Measurements from ENCODE around the gene ANKRD33B. TPM values are rescaled to one million over a fixed set of nuclear protein-coding genes. Genes with fewer than 3 reads are reported as not detected.
"Not testable (repeated sequence)": the region's sequence is repeated elsewhere in the genome, so short reads cannot be mapped to it uniquely, and the experiment has no call there.

Gene ANKRD33B
- total RNA-seq, 3 donors from 2014 or later = 3.3 to 5.3 (median 3.8) TPM

DNA sequence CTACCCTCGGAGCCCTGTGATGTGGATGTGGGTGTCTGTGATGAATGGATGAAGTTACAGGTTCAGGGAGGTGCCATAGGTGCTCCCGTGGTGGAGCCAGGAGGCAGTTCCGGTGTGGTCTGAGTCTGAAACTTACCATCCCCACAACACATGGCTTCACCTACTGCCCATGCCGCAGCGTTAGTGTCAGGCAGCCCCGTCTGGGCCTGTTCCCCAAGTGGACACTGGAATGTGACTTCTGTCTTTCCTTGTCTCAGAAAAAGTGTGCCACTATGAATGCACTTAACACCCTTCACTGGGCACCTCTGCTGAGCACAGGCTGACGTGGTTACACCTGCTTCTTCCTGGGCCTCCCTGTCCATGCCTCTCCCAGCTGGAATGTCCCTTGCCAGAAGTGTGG, 8.6 kb downstream of the ANKRD33B start:
- DNase-seq (ENCODE audit: low spot score in 2 of 2) = no peak
- Histone ChIP-seq H3K36me3 (no peaks in the 10 kb centered on the region), H3K4me1 (no peaks in the 10 kb centered on the region), H3K27ac (no peak overlapping the region), H3K9me3 (no peaks in the 10 kb centered on the region), H3K4me3 (no peak overlapping the region), H3K27me3 (no peaks in the 10 kb centered on the region)
- TF ChIP-seq POLR2AphosphoS5 (IDR thresholded peaks at IDR 0.05) = no peak
- no peak for TF ChIP-seq POLR2A (IDR thresholded peaks at IDR 0.05)
- TF ChIP-seq, protein P1, sequence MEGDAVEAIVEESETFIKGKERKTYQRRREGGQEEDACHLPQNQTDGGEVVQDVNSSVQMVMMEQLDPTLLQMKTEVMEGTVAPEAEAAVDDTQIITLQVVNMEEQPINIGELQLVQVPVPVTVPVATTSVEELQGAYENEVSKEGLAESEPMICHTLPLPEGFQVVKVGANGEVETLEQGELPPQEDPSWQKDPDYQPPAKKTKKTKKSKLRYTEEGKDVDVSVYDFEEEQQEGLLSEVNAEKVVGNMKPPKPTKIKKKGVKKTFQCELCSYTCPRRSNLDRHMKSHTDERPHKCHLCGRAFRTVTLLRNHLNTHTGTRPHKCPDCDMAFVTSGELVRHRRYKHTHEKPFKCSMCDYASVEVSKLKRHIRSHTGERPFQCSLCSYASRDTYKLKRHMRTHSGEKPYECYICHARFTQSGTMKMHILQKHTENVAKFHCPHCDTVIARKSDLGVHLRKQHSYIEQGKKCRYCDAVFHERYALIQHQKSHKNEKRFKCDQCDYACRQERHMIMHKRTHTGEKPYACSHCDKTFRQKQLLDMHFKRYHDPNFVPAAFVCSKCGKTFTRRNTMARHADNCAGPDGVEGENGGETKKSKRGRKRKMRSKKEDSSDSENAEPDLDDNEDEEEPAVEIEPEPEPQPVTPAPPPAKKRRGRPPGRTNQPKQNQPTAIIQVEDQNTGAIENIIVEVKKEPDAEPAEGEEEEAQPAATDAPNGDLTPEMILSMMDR (IDR thresholded peaks at IDR 0.05) = no peak
- intact Hi-C loops (cut with DNase I; ENCODE audit: low total_unique reads) = no loop called here

DNA sequence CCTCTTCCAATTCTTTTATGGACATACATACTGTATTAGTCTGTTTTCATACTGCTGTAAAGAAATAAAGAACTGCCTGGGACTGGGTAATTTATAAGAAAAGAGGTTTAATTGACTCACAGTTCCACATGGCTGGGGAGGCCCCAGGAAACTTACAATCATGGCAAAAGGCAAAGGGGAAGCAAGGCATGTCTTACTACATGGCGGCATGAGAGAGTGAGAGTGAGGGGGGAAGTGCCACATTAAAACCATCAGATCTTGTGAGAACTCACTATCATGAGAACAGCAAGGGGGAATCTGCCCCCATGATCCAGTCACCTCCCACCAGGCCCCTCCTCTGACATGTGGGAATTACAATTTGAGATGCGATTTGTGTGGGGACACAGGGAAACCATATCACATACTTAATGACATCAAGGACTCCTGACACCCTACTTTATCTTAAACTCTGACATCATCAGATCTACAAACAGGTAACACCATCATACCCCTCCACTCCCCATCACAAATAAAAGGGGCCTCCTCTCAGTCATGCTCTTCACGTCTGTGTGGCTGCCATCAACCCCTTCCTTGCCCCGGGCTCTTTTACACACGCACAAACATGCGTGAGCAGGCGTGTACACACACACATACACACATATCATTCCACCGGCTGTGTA, 9.7 kb downstream of the ANKRD33B start:
- TF ChIP-seq POLR2AphosphoS5 (IDR thresholded peaks at IDR 0.05) = no peak
- Histone ChIP-seq H3K27me3 (no peaks in the 10 kb centered on the region), H3K4me3 (no peak overlapping the region), H3K36me3 (no peaks in the 10 kb centered on the region), H3K4me1 (no peaks in the 10 kb centered on the region), H3K9me3 (no peaks in the 10 kb centered on the region), H3K27ac (no peak overlapping the region)
- intact Hi-C loops (cut with DNase I; ENCODE audit: low total_unique reads) = no loop called here
- no peak for DNase-seq (ENCODE audit: low spot score in 2 of 2)

DNA sequence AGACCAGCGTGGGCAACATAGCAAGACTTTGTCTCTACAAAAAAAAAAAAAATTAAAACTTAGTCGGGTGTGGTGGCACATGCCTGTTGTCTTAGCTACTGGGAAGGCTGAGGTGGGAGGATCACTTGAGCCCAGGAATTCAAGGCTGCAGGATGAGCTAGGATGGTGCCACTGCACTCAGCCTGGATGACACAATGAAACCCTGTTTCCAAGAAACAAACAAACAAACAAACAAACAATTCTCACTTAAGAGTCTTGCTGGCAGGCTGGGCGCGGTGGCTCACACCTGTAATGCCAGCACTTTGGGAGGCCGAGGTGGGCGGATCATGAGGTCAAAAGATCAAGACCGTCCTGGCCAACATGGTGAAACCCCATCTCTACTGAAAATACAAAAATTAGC, 11.0 kb downstream of the ANKRD33B start:
- H3K27me3 ChIP-seq; DNase-seq (ENCODE audit: low spot score in 2 of 2); intact Hi-C loops (cut with DNase I; ENCODE audit: low total_unique reads); H3K9me3 ChIP-seq; H3K4me1 ChIP-seq; H3K27ac ChIP-seq; H3K36me3 ChIP-seq; H3K4me3 ChIP-seq: not testable (repeated sequence)

DNA sequence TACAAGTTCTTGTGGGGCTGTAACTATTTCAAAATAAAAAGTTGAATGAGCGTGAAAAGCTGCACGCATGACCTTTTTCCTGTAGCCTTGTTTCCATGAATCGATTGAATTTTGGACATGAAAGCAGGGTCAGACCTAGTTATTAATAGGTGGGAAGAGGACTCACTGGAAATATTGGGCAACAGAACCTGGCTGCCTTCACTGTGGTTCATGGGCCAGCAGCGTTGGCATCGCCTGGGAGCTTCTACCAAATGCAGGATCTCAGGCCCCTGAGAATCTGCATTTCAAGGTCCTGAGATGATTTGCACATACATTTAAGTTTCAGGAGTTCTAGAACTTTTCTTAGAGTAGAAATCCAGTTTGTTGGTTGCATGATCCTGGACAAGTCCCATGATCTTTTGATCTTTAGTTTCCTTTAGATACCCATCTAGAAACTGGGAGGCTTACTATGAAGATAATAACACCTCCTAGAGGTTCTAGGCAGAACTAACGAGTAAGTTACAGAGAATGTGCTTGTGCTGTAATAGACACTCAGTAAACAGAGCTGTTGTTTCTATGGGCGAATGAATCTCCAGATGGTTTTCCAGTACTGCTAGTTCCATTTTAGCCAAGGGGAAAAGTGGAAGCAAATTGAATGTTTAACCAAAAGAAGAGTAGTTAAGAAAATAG, 12.4 kb downstream of the ANKRD33B start:
- no peak overlapping the region for H3K27ac ChIP-seq
- H3K4me3 ChIP-seq = no peak overlapping the region
- H3K27me3 ChIP-seq = no peaks in the 10 kb centered on the region
- DNase-seq (ENCODE audit: low spot score in 2 of 2) = no peak
- intact Hi-C loops (cut with DNase I; ENCODE audit: low total_unique reads) = no loop called here
- no peaks in the 10 kb centered on the region for H3K9me3 ChIP-seq
- no peaks in the 10 kb centered on the region for H3K36me3 ChIP-seq
- no peaks in the 10 kb centered on the region for H3K4me1 ChIP-seq
- TF ChIP-seq, protein P1 (IDR thresholded peaks at IDR 0.05) = no peak
- no peak for TF ChIP-seq POLR2A (IDR thresholded peaks at IDR 0.05)
- no peak for TF ChIP-seq POLR2AphosphoS5 (IDR thresholded peaks at IDR 0.05)

DNA sequence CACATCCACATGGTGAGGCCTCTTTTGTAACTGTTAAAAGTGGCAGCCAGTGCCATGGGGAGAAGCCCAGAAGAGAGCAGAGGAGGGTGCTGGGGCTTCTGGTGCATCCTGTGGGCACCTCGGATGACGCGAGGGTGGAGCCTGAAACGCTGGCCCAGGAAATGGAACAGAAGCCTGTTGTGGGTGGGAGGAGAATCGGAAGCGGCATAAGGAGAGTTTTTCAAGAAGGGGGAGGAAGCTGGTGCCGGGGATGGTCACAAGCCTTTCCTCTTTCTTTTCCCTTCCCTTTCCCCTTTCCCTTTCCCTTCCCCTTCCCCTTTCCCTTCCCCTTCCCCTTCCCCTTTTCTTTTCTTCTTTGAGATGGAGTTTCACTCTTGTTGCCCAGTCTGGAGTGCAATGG, 12.9 kb downstream of the ANKRD33B start:
- TF ChIP-seq POLR2A (IDR thresholded peaks at IDR 0.05) (no peak), POLR2AphosphoS5 (IDR thresholded peaks at IDR 0.05) (no peak)
- TF ChIP-seq, protein P1 (IDR thresholded peaks at IDR 0.05) = no peak
- Histone ChIP-seq H3K27ac (no peak overlapping the region), H3K27me3 (no peaks in the 10 kb centered on the region), H3K4me3 (no peak overlapping the region), H3K4me1 (no peaks in the 10 kb centered on the region), H3K36me3 (no peaks in the 10 kb centered on the region), H3K9me3 (no peaks in the 10 kb centered on the region)
- DNase-seq (ENCODE audit: low spot score in 2 of 2) = no peak
- intact Hi-C loops (cut with DNase I; ENCODE audit: low total_unique reads) = no loop called here

Data from breast epithelium (tissue), 4 donors.